Measurements from ENCODE around the gene ST6GAL1.
A peak's percentile ranks its signal among the peaks of the same experiment; 100 is the strongest.

Gene ST6GAL1

GRCh38 chr3:186915806-186916796 lies 14.2 kb upstream of the ST6GAL1 start:
- DNase-seq, result peak; percentile 43

- DNase-seq, result no peak
Observed at GRCh38 chr3:186917512-186918312, 12.6 kb upstream of the ST6GAL1 start.

GRCh38 chr3:186920301-186920700 lies 10.0 kb upstream of the ST6GAL1 start:
- no peak for DNase-seq

- DNase-seq, result no peak
Observed at GRCh38 chr3:186920796-186921195, 9.5 kb upstream of the ST6GAL1 start.

GRCh38 chr3:186921578-186921977 lies 8.7 kb upstream of the ST6GAL1 start:
- no peak for DNase-seq

GRCh38 chr3:186922224-186922623 lies 8.1 kb upstream of the ST6GAL1 start:
- DNase-seq, result no peak

- DNase-seq, result no peak
Observed at GRCh38 chr3:186922790-186923189, 7.5 kb upstream of the ST6GAL1 start.

GRCh38 chr3:186923241-186923640 lies 7.1 kb upstream of the ST6GAL1 start:
- no peak for DNase-seq

GRCh38 chr3:186925826-186926225 lies 4.5 kb upstream of the ST6GAL1 start:
- no peak for DNase-seq

- DNase-seq, result no peak
Observed at GRCh38 chr3:186929186-186929585, 1.1 kb upstream of the ST6GAL1 start.

- no peak for DNase-seq
Observed at GRCh38 chr3:186929685-186930084, 641 bp upstream of the ST6GAL1 start.

- DNase-seq, result peak; percentile 71
Observed at GRCh38 chr3:186930641-186931531, 560 bp downstream of the ST6GAL1 start.

GRCh38 chr3:186931532-186932280 lies 1.4 kb downstream of the ST6GAL1 start:
- peak; percentile 78 for DNase-seq

GRCh38 chr3:186932281-186933181 lies 2.2 kb downstream of the ST6GAL1 start:
- DNase-seq, result no peak

GRCh38 chr3:186933816-186934215 lies 3.5 kb downstream of the ST6GAL1 start:
- no peak for DNase-seq

- DNase-seq, result no peak
Observed at GRCh38 chr3:186935133-186935532, 4.8 kb downstream of the ST6GAL1 start.

GRCh38 chr3:186937017-186937875 lies 6.9 kb downstream of the ST6GAL1 start:
- no peak for DNase-seq

- no peak for DNase-seq
Observed at GRCh38 chr3:186938716-186939115, 8.4 kb downstream of the ST6GAL1 start.

- DNase-seq, result no peak
Observed at GRCh38 chr3:186939536-186939935, 9.2 kb downstream of the ST6GAL1 start.

GRCh38 chr3:186940967-186941366 lies 10.6 kb downstream of the ST6GAL1 start:
- DNase-seq, result no peak
